ENCODE results near the gene MUC3A. TPM values are rescaled to one million over a fixed set of nuclear protein-coding genes. Genes with fewer than 3 reads are reported as not detected.
A peak's percentile ranks its signal among the peaks of the same experiment; 100 is the strongest.

MUC3A gene
- total RNA-seq, 1 experiment from 2014 or later: 29.2 TPM

GRCh38 chr7:100967292-100967863 lies 18.0 kb downstream of the MUC3A start:
- no peaks in the 10 kb centered on the region; a peak in 1 of 5 replicates for H3K9me3 Mint-ChIP-seq
- no peak overlapping the region for H3T11ph ChIP-seq (ENCODE audit: low read length)
- no peak overlapping the region for H2BK120ac ChIP-seq (ENCODE audit: low read depth, low read length, poor library complexity, severe bottlenecking)
- no peak overlapping the region for H3K18ac ChIP-seq (ENCODE audit: insufficient read length, low read depth, low read length)
- peaks cover 6% of the 10 kb centered on the region; the same call in 1 of the 2 replicates for H3K27me3 ChIP-seq (ENCODE audit: insufficient read depth, low read length)
- H3K4ac ChIP-seq (ENCODE audit: low read depth, low read length): no peak overlapping the region
- DNase-seq: peak; percentile 34
- H3K14ac ChIP-seq (ENCODE audit: insufficient read depth, low read length): no peak overlapping the region
- H2BK5ac ChIP-seq (ENCODE audit: insufficient read length, low read length): no peak overlapping the region
- no peak overlapping the region for H3K23ac ChIP-seq (ENCODE audit: insufficient read length, low read depth, low read length)
- no peak overlapping the region for H2BK15ac ChIP-seq (ENCODE audit: low read depth, low read length)
- no peak overlapping the region for H3K27ac ChIP-seq (ENCODE audit: insufficient read length, low read depth, low read length)
- H3K4me2 ChIP-seq (ENCODE audit: insufficient read depth, insufficient read length, low read length): peak overlapping the region; percentile 46
- H3K9me3 ChIP-seq (ENCODE audit: control insufficient read depth, low read depth, low read length): no peaks in the 10 kb centered on the region
- no peak overlapping the region for H2BK12ac ChIP-seq (ENCODE audit: insufficient read length, low read depth, low read length)
- no peak overlapping the region for H4K91ac ChIP-seq (ENCODE audit: insufficient read length, low read depth, low read length)
- no peak overlapping the region for H2AK5ac ChIP-seq (ENCODE audit: insufficient read length, low read length)
- H2BK20ac ChIP-seq (ENCODE audit: low read depth, low read length, poor library complexity, severe bottlenecking): no peak overlapping the region
- no CpG with 5 or more reads among the region's 13 CpGs for WGBS (ENCODE audit: extremely low coverage, insufficient read length, low lambda C conversion rate)
- H3K4me1 ChIP-seq (ENCODE audit: insufficient read depth, low read length): peaks cover 5% of the 10 kb centered on the region; the same call in 1 of the 2 replicates
- no peak overlapping the region for H4K8ac ChIP-seq (replicated peaks; ENCODE audit: insufficient read length, low read depth, low read length)
- no peak for TF ChIP-seq CTCF (conservative IDR thresholded peaks at IDR 0.05)
- no peaks in the 10 kb centered on the region for H4K20me1 ChIP-seq (ENCODE audit: control insufficient read depth, insufficient read depth, insufficient read length)
- no peak overlapping the region for H3K27ac Mint-ChIP-seq
- H2AFZ ChIP-seq (ENCODE audit: low read length): no peak overlapping the region
- no peaks in the 10 kb centered on the region for H3K79me1 ChIP-seq (ENCODE audit: insufficient read depth, low read depth, low read length, poor library complexity, severe bottlenecking)
- H3K79me2 ChIP-seq (ENCODE audit: insufficient read depth, low read length): no peaks in the 10 kb centered on the region
- H4K5ac ChIP-seq (ENCODE audit: insufficient read length, low read depth, low read length): no peak overlapping the region
- peaks cover 40 to 44% of the 10 kb centered on the region in 2 experiments for H3K4me1 Mint-ChIP-seq
- peaks cover 59% of the 10 kb centered on the region for H3K27me3 Mint-ChIP-seq (ENCODE audit: low read depth)
- H3K56ac ChIP-seq (ENCODE audit: insufficient read length, low read depth, low read length): no peak overlapping the region
- peaks cover 12% of the 10 kb centered on the region for H3K23me2 ChIP-seq (ENCODE audit: insufficient read length, low read depth, low read length, poor library complexity, severe bottlenecking)
- no peak overlapping the region for H3K9ac ChIP-seq (ENCODE audit: extremely low read depth, insufficient read length, low read length)
- peak overlapping the region; percentile 81 to 82 for H3K4me3 Mint-ChIP-seq
- peaks cover 0 to 8% (median 0%) of the 10 kb centered on the region in 3 experiments; a peak in 2 of 7 replicates for H3K36me3 Mint-ChIP-seq (ENCODE audit: insufficient read depth in 1 of 3, low read depth in 3 of 3)

All from H9 (cell line).